GM19238 (cell line): Measurements from ENCODE around the gene MN1.

Experiments
- DNase-seq: peaks from one replicate; pipeline ENCODE4 v3.0.0; 2011; ENCODE audit warnings: low spot score; ENCODE audit not compliant: insufficient read length

The MN1 gene

GRCh38 chr22:27801616-27802345 is at the start of gene MN1:
Gene MN1, minus strand, starts transcription at chr22:27801756. Its CDS starts 1,213 bp downstream, at chr22:27800543.
- peak; percentile 21 for DNase-seq

- DNase-seq, result no peak
Measured at GRCh38 chr22:27850000-27850521, 48.5 kb upstream of the MN1 start.

GRCh38 chr22:27848005-27848404 is 46.4 kb upstream of the MN1 start:
- no peak for DNase-seq

GRCh38 chr22:27846910-27847309 is 45.4 kb upstream of the MN1 start:
- no peak for DNase-seq

DNA sequence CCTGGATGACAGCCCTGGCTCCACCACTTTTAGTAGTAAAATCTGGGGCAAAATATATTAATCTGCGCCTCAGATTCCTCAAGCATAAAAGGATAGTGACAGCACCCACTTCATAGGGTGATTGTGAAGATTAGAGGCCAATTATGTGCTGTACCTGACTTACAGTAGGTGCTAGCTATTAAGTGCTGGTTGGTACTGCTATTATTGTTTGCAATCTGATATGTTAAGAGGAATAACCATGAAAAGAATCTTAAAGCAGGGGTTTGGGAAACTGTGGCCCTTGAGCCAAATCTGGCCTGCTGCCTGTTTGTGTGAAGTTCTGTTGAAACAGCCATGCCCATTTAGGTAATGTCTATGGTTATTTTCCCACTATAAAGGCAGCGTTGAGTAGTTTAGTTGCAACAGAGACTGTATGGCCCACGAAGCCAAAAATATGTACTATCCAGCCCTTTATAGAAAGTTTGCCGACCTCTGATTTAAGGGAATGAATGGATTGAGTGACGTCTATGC is 44.7 kb upstream of the MN1 start:
- no peak for DNase-seq

DNA sequence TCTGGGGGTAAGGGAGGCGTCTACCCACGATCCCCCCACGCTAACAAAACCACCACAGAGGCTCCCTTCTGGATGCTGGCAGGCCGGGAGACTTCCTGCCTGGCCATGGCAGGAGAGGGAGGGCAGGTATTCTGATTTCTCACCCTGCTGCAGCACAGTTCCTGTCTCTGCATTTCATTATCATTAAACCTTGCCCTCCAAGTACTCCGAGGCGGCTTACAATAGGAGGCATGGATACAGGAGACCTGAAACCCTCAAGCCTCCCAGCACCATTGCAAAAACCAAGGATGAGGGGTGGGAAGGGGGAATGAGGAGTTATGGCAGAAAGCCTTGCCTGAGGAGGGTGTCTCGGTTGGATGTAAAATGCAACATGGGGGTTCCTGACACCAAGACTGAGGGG is 44.1 kb upstream of the MN1 start:
- DNase-seq, result no peak

GRCh38 chr22:27844656-27845591 is 43.4 kb upstream of the MN1 start:
- no peak for DNase-seq

GRCh38 chr22:27844256-27844655 is 42.7 kb upstream of the MN1 start:
- no peak for DNase-seq

DNA sequence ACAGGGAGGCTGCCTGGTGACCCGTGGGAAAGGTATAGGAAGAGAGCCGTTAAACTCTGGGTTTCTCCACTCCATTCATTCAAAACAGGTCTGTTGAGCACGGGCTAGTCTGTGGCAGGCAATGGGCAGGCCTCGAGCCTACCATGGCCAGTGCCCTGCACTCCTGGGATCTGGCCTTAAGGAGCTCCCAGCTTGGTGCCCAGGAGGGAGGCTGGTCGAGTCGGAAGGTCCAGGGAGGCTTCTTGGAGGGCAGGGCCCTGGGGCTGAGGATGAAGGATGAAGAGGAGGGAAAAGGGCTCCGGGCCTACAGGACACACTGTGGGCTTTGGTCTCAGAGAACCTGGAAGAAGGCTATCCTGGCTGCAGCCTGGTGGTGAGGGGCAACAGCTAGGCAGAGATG is 41.9 kb upstream of the MN1 start:
- DNase-seq, result no peak

- no peak for DNase-seq
Measured at GRCh38 chr22:27842669-27843431, 41.3 kb upstream of the MN1 start.

- no peak for DNase-seq
Measured at GRCh38 chr22:27842201-27842600, 40.6 kb upstream of the MN1 start.

DNA sequence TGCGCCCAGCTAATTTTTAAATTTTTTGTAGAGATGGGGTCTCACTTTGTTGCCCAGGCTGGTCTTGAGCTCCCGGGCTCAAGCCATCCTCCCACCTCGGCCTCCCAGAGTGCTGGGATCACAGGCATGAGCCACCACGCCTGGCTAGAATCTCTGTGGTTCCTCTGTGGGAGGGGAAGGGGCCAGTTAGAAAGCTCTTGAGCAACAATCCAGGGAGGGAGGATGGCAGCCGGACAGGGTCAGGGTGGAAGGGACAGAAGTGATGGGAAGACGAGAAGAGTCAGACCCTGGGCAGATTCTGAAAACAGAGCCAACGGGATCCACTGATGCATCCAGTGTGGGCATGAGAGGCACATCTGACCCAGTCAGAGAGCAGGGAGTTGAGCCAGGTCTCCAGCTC is 38.9 kb upstream of the MN1 start:
- DNase-seq, result no peak

DNA sequence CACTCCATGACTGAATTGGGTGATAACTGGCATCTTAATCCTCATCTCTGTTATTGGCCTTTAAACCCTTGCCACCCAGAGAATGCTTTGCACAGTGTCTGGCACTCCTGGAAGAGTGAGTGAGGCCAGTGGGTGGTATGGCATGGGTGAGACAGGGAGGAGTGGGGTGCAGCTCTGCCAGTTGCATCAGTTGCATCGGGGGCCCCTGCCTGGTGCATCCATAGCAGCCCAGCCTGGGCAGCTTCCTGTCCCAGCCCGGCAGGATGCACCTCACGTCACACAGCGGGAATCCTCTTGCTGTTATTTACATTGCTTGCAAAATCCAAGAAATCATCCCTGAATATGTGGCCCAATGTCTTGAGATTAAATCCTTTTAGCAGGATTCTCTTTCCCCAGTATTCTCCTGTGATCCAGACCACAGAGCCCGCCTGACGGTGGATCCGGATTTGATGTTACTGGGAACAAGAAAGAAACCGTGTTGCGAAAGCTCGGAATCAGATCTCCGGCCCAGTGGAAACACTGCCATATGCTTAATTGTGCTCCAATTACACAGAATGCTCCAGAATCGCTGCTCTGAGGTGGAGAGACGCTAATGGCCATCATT is 37.6 kb upstream of the MN1 start:
- DNase-seq, result no peak

- DNase-seq, result no peak
Measured at GRCh38 chr22:27836181-27836580, 34.6 kb upstream of the MN1 start.

DNA sequence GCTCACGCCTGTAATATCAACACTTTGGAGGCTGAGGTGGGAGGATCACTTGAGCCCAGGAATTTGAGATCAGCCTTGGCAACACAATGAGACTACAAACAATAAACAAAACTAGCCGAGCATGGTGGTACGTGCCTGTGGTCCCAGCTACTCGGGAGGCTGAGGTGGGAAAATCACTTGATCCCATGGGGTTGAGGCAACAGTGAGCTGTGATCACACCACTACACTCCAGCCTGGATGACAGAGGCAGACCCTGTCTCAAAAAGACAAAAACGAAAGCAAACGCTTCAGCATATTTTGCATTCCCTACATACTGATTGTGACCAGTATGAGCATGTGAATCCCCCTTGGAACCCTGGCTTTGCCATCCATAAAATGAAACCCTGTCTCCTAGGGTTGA is 33.9 kb upstream of the MN1 start:
- DNase-seq, result no peak

- no peak for DNase-seq
Measured at GRCh38 chr22:27834364-27835185, 33.0 kb upstream of the MN1 start.

DNA sequence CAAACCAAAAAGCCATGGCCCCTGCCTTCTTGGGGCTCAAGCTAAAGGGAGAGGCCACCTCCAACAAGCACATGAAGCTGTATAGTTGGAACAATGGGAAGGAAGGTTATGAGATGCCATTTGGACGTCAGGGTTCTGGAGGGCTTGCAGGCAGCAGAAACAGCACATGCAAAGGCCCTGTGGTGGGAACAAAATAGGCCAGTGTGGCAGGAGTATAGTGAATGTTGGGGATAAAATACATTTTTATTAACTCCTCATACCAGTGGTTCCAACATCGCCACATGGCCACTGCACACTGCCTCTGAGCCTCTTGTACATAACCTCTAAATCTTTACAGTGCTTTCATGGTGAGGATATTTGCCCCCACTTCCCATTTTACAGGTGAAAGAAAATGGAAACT is 32.2 kb upstream of the MN1 start:
- DNase-seq, result no peak

GRCh38 chr22:27832606-27833005 is 31.1 kb upstream of the MN1 start:
- DNase-seq, result no peak

- DNase-seq, result no peak
Measured at GRCh38 chr22:27829620-27830019, 28.1 kb upstream of the MN1 start.
